Stomach (tissue), 9 donors: Measurements from ENCODE around the gene PDHX. TPM values are rescaled to one million over a fixed set of nuclear protein-coding genes. Genes with fewer than 3 reads are reported as not detected.
A peak's percentile ranks its signal among the peaks of the same experiment; 100 is the strongest.

Source experiments
- DNase-seq, 2 donors: peaks; one replicate each; pipeline versions ENCODE4 v3.0.0 to v3.0.0-alpha.2; 2013 to 2019
- H3K27ac ChIP-seq, 5 donors: fragments of 200-600 bp in 4 of 5; sonication (generic) in 4 of 5; one replicate each; pipeline ENCODE4 v1.5.1; 2013 to 2019; ENCODE audit warnings: mild to moderate bottlenecking in 1 of 5, moderate library complexity in 1 of 5
- H3K27me3 ChIP-seq, 3 donors: fragments of 200-600 bp; sonication (generic); one replicate each; pipeline ENCODE4 v1.5.1; 2017 to 2019; ENCODE audit warnings: mixed run types in 1 of 3
- H3K36me3 ChIP-seq, 4 donors: fragments of 200-600 bp; sonication (generic); 1 replicate in 3 of 4; 2 replicates in 1 of 4; pipeline ENCODE4 v1.5.1; 2016 to 2019
- H3K4me1 ChIP-seq, 4 donors: fragments of 200-600 bp; sonication (generic); one replicate each; pipeline ENCODE4 v1.5.1; 2016 to 2019
- H3K4me3 ChIP-seq, 4 donors: fragments of 200-600 bp; sonication (generic) in 3 of 4; one replicate each; pipeline ENCODE4 v1.5.1; 2016 to 2019; ENCODE audit warnings: mild to moderate bottlenecking in 1 of 4
- H3K9me3 ChIP-seq, 4 donors: fragments of 200-600 bp; sonication (generic); one replicate each; pipeline ENCODE4 v1.5.1; 2016 to 2019
- CTCF ChIP-seq, 7 experiments: fragments of 450-650 bp in 4 of 7; fragments of 200-600 bp in 3 of 7; sonication (generic) in 3 of 7; IDR thresholded peaks; one replicate each; pipeline ENCODE4 v1.5.1; 2016 to 2019; ENCODE audit warnings: antibody characterized with exemption in 7 of 7, control low read depth in 2 of 7, mild to moderate bottlenecking in 1 of 7
- EP300 ChIP-seq: sonication (generic); formaldehyde crosslinking; IDR thresholded peaks from one replicate; pipeline ENCODE4 v1.6.1; 2017; ENCODE audit warnings: antibody characterized with exemption
- POLR2A ChIP-seq, 4 donors: fragments of 450-650 bp; IDR thresholded peaks; one replicate each; pipeline ENCODE4 v1.6.1; 2016; ENCODE audit warnings: antibody characterized with exemption in 4 of 4, control low read depth in 2 of 4, mild to moderate bottlenecking in 1 of 4, moderate library complexity in 1 of 4
- POLR2AphosphoS5 ChIP-seq, 3 donors: sonication (generic); formaldehyde crosslinking; IDR thresholded peaks; one replicate each; pipeline ENCODE4 v1.6.1; 2016; ENCODE audit warnings: antibody characterized with exemption in 3 of 3
- WGBS, 5 donors: extraction: QIAGEN DNeasy Blood & Tissue Kit in 3 of 5; methylation state at CpG; one replicate each; pipeline versions ENCODE4 v1.1.5 to v1.1.7; 2013 to 2018; 5-methylcytosine and 5-hydroxymethylcytosine counted together
- intact Hi-C: fragments of 100-400 bp; cut with DNase I; formaldehyde crosslinking; loops from one replicate; pipeline ENCODE4 v1.15.1; 2023; ENCODE audit warnings: low total_unique reads
- polyA plus RNA-seq, 3 donors: library from polyadenylated mRNA; stranded (reverse); fragments of 200-250 nt; gene quantifications; one replicate each; pipeline ENCODE4 v1.2.3, GENCODE V29; 2013
- total RNA-seq, 5 donors: library from RNA; depleted of rRNA; stranded (reverse); fragments of >200 nt; gene quantifications; one replicate each; pipeline versions ENCODE4 v1.1.0 to v1.2.3, GENCODE V29; 2014 to 2016
- donor health status: healthy with polysubstance abuse.
- donor health status: Bipolar disorder and iron deficiency.
- donor health status: healthy.

The PDHX gene
- total and polyA plus RNA-seq, 8 donors = 4.1 to 45.9 (median 23.3) TPM

DNA sequence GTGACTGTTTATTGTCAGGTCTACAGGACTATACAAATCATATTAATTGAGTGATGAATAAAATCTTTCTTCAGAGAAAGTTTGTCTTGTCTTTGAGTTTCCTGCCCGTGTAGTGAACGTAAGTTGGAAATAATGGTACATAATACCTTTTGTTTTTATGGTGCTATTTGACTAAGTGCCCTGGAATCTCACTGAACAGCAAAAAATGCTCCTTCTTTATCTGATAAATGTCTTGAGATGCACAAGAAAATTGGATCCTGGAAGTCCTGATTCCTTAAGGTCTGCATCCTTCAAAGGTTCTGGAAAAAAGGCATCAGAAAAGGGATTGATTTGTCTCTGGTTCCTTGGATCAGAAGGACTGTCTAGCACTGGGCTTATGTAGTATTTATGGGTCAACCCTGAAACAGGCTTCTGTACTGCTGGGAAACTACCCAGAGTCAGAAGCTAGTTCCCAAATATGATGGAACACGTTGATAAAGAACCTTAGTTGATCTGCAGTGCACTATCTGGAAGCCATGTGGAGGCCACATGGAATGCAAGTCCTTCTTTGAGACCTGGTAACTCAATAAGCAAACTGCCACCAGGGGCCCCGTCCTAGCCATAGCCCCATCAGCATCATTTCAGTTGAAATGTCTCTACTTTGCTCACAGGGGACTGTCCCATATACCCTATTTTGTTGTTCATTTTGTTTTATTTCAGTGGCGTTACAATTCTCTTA is 122.0 kb downstream of the PDHX start:
- no peak overlapping the region for H3K27ac ChIP-seq
- 74 to 87% (median 84%) methylated on average over 5 of the region's 5 CpGs for WGBS, 5 donors
- no peaks in the 10 kb centered on the region for H3K27me3 ChIP-seq
- H3K9me3 ChIP-seq = no peaks in the 10 kb centered on the region
- no peak for DNase-seq
- TF ChIP-seq CTCF (IDR thresholded peaks at IDR 0.05) (no peak), POLR2A (IDR thresholded peaks at IDR 0.05) (no peak), EP300 (no peak), POLR2AphosphoS5 (IDR thresholded peaks at IDR 0.05) (no peak)
- H3K36me3 ChIP-seq = no peaks in the 10 kb centered on the region
- intact Hi-C loops = no loop called here
- H3K4me3 ChIP-seq = no peak overlapping the region
- H3K4me1 ChIP-seq = peaks cover 0 to 20% (median 1%) of the 10 kb centered on the region in 4 donors

DNA sequence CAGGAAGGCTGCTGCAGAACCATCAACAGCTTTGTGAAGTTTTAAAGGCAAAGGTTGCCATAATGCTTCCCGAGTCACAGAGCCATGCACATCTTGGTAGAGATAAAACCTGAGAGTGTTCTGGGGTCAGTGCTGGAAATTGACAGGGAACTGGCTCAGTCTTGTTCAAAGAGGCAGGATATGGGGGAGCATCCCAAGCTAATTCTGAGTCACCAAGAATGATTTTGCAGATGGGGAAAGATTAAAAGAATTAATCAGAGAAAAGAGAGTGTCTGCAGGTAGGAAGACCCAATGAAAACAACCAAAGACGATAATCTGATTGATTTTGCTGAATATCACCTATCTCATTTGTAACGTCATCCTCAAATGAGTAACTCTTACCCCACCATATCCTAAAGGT is 122.7 kb downstream of the PDHX start:
- Histone ChIP-seq H3K27me3 (no peaks in the 10 kb centered on the region), H3K4me3 (no peak overlapping the region), H3K36me3 (no peaks in the 10 kb centered on the region), H3K27ac (no peak overlapping the region), H3K9me3 (no peaks in the 10 kb centered on the region), H3K4me1 (peaks cover 0 to 21% (median 5%) of the 10 kb centered on the region in 4 donors)
- 89 to 93% (median 92%) methylated on average over 3 of the region's 3 CpGs for WGBS, 5 donors
- TF ChIP-seq POLR2A (IDR thresholded peaks at IDR 0.05) (no peak), POLR2AphosphoS5 (IDR thresholded peaks at IDR 0.05) (no peak), CTCF (IDR thresholded peaks at IDR 0.05) (no peak), EP300 (no peak)
- intact Hi-C loops = no loop called here
- DNase-seq = no peak

GRCh38 chr11:35040221-35040942 is 124.0 kb downstream of the PDHX start:
- WGBS, 5 donors = 76 to 82% (median 80%) methylated on average over 12 of the region's 12 CpGs
- DNase-seq = no peak
- TF ChIP-seq EP300 (no peak), CTCF (IDR thresholded peaks at IDR 0.05) (no peak), POLR2AphosphoS5 (IDR thresholded peaks at IDR 0.05) (no peak), POLR2A (IDR thresholded peaks at IDR 0.05) (no peak)
- H3K27ac ChIP-seq = peak overlapping the region; percentile 7 to 63 (median 39)
- peaks cover 0 to 29% (median 7%) of the 10 kb centered on the region in 4 donors for H3K4me1 ChIP-seq
- H3K4me3 ChIP-seq = no peak overlapping the region
- no peaks in the 10 kb centered on the region for H3K27me3 ChIP-seq
- intact Hi-C loops = no loop called here
- H3K9me3 ChIP-seq = no peaks in the 10 kb centered on the region
- no peaks in the 10 kb centered on the region for H3K36me3 ChIP-seq

GRCh38 chr11:35041070-35041554 is 124.7 kb downstream of the PDHX start:
- DNase-seq = no peak
- intact Hi-C loops = no loop called here
- Histone ChIP-seq H3K4me3 (no peak overlapping the region), H3K36me3 (no peaks in the 10 kb centered on the region), H3K4me1 (peaks cover 0 to 36% (median 7%) of the 10 kb centered on the region in 4 donors), H3K9me3 (no peaks in the 10 kb centered on the region), H3K27me3 (no peaks in the 10 kb centered on the region), H3K27ac (peak overlapping the region in 4 of 5 donors; percentile 7 to 63 (median 47))
- no peak for TF ChIP-seq CTCF (IDR thresholded peaks at IDR 0.05)
- no peak for TF ChIP-seq POLR2AphosphoS5 (IDR thresholded peaks at IDR 0.05)
- no peak for TF ChIP-seq POLR2A (IDR thresholded peaks at IDR 0.05)
- TF ChIP-seq EP300 = no peak
- WGBS, 5 donors = 78 to 95% (median 86%) methylated on average over 4 of the region's 4 CpGs
